ENCODE measurements around the gene ABHD12.
A peak's percentile ranks its signal among the peaks of the same experiment; 100 is the strongest.
"Not testable (repeated sequence)": the region's sequence is repeated elsewhere in the genome, so short reads cannot be mapped to it uniquely, and the experiment has no call there.

ABHD12 gene

GRCh38 chr20:25269833-25270170, 120.8 kb downstream of the ABHD12 start:
- Histone ChIP-seq H3K4me1 (ENCODE audit: control insufficient read depth in 1 of 2, insufficient read depth in 2 of 2, low read length in 2 of 2) (no peaks in the 10 kb centered on the region), H2AK5ac (ENCODE audit: low read length) (no peak overlapping the region), H3K18ac (ENCODE audit: low read length) (no peak overlapping the region), H3K4me2 (ENCODE audit: low read length) (no peak overlapping the region), H3K79me2 (ENCODE audit: control insufficient read depth, insufficient read depth, low read length, poor library complexity) (no peaks in the 10 kb centered on the region), H3K4me3 (ENCODE audit: low read depth, low read length) (no peak overlapping the region), H3K23ac (ENCODE audit: low read length) (no peak overlapping the region), H2BK5ac (ENCODE audit: low read depth, low read length, poor library complexity) (no peak overlapping the region), H3K14ac (ENCODE audit: low read length) (no peak overlapping the region), H4K12ac (ENCODE audit: low read depth, low read length) (no peak overlapping the region), H3K27me3 (ENCODE audit: insufficient read depth, low read length) (no peaks in the 10 kb centered on the region), H3K27ac (ENCODE audit: low read depth, low read length) (no peak overlapping the region), H3K4ac (ENCODE audit: low read depth, low read length) (no peak overlapping the region), H3K9me3 (ENCODE audit: insufficient read depth, low read depth, low read length) (no peaks in the 10 kb centered on the region), H4K8ac (ENCODE audit: low read depth, low read length) (no peak overlapping the region), H3K36me3 (ENCODE audit: control insufficient read depth in 1 of 2, insufficient read depth in 2 of 2, low read length in 2 of 2) (peaks cover 44% of the 10 kb centered on the region in 2 experiments), H2BK120ac (ENCODE audit: insufficient read depth, low read length, poor library complexity) (no peak overlapping the region), H3K79me1 (ENCODE audit: low read length) (no peaks in the 10 kb centered on the region), H3K9ac (ENCODE audit: low read length) (no peak overlapping the region), H2BK12ac (ENCODE audit: low read length) (no peak overlapping the region), H4K91ac (ENCODE audit: low read depth, low read length) (no peak overlapping the region), H2AFZ (ENCODE audit: insufficient read depth, low read length, poor library complexity) (no peak overlapping the region)
- no peak for DNase-seq
- WGBS (ENCODE audit: extremely low coverage, insufficient coverage, insufficient read length), result no CpG with 5 or more reads among the region's 6 CpGs

GRCh38 chr20:25269057-25269832, 121.4 kb downstream of the ABHD12 start:
- Histone ChIP-seq H4K12ac (ENCODE audit: low read depth, low read length) (no peak overlapping the region), H3K27ac (ENCODE audit: low read depth, low read length) (no peak overlapping the region), H3K4me3 (ENCODE audit: low read depth, low read length) (no peak overlapping the region), H3K23ac (ENCODE audit: low read length) (no peak overlapping the region), H2BK120ac (ENCODE audit: insufficient read depth, low read length, poor library complexity) (no peak overlapping the region), H4K8ac (ENCODE audit: low read depth, low read length) (no peak overlapping the region), H3K79me2 (ENCODE audit: control insufficient read depth, insufficient read depth, low read length, poor library complexity) (no peaks in the 10 kb centered on the region), H2AFZ (ENCODE audit: insufficient read depth, low read length, poor library complexity) (no peak overlapping the region), H2BK5ac (ENCODE audit: low read depth, low read length, poor library complexity) (no peak overlapping the region), H3K4ac (ENCODE audit: low read depth, low read length) (no peak overlapping the region), H2BK12ac (ENCODE audit: low read length) (no peak overlapping the region), H3K9ac (ENCODE audit: low read length) (no peak overlapping the region), H3K18ac (ENCODE audit: low read length) (no peak overlapping the region), H3K27me3 (ENCODE audit: insufficient read depth, low read length) (no peaks in the 10 kb centered on the region), H3K14ac (ENCODE audit: low read length) (no peak overlapping the region), H4K91ac (ENCODE audit: low read depth, low read length) (no peak overlapping the region), H3K9me3 (ENCODE audit: insufficient read depth, low read depth, low read length) (no peaks in the 10 kb centered on the region), H3K4me1 (ENCODE audit: control insufficient read depth in 1 of 2, insufficient read depth in 2 of 2, low read length in 2 of 2) (no peaks in the 10 kb centered on the region), H3K36me3 (ENCODE audit: control insufficient read depth in 1 of 2, insufficient read depth in 2 of 2, low read length in 2 of 2) (peaks cover 38 to 39% of the 10 kb centered on the region in 2 experiments), H3K79me1 (ENCODE audit: low read length) (no peaks in the 10 kb centered on the region), H3K4me2 (ENCODE audit: low read length) (no peak overlapping the region), H2AK5ac (ENCODE audit: low read length) (no peak overlapping the region)
- no peak for DNase-seq
- no CpG with 5 or more reads among the region's 11 CpGs for WGBS (ENCODE audit: extremely low coverage, insufficient coverage, insufficient read length)

GRCh38 chr20:25260770-25261437, 129.7 kb downstream of the ABHD12 start:
- no CpG with 5 or more reads among the region's 16 CpGs for WGBS (ENCODE audit: extremely low coverage, insufficient coverage, insufficient read length)
- not testable (repeated sequence) for H3K4me2 ChIP-seq (ENCODE audit: low read length); DNase-seq; H3K14ac ChIP-seq (ENCODE audit: low read length); H3K79me1 ChIP-seq (ENCODE audit: low read length); H3K4me3 ChIP-seq (ENCODE audit: low read depth, low read length); H2AK5ac ChIP-seq (ENCODE audit: low read length); H3K27me3 ChIP-seq (ENCODE audit: insufficient read depth, low read length); H4K12ac ChIP-seq (ENCODE audit: low read depth, low read length); H2AFZ ChIP-seq (ENCODE audit: insufficient read depth, low read length, poor library complexity); H3K4me1 ChIP-seq (ENCODE audit: control insufficient read depth in 1 of 2, insufficient read depth in 2 of 2, low read length in 2 of 2); H3K9ac ChIP-seq (ENCODE audit: low read length); H3K9me3 ChIP-seq (ENCODE audit: insufficient read depth, low read depth, low read length); H4K8ac ChIP-seq (ENCODE audit: low read depth, low read length); H4K91ac ChIP-seq (ENCODE audit: low read depth, low read length); H3K4ac ChIP-seq (ENCODE audit: low read depth, low read length); H2BK120ac ChIP-seq (ENCODE audit: insufficient read depth, low read length, poor library complexity); H3K23ac ChIP-seq (ENCODE audit: low read length); H3K27ac ChIP-seq (ENCODE audit: low read depth, low read length); H2BK12ac ChIP-seq (ENCODE audit: low read length); H2BK5ac ChIP-seq (ENCODE audit: low read depth, low read length, poor library complexity); H3K79me2 ChIP-seq (ENCODE audit: control insufficient read depth, insufficient read depth, low read length, poor library complexity); H3K18ac ChIP-seq (ENCODE audit: low read length)
- H3K36me3 ChIP-seq (ENCODE audit: control insufficient read depth in 1 of 2, insufficient read depth in 2 of 2, low read length in 2 of 2), result peaks cover 14 to 15% of the 10 kb centered on the region in 2 experiments

- H3K14ac ChIP-seq (ENCODE audit: low read length), result no peak overlapping the region
- H3K23ac ChIP-seq (ENCODE audit: low read length), result no peak overlapping the region
- no peak overlapping the region for H2BK120ac ChIP-seq (ENCODE audit: insufficient read depth, low read length, poor library complexity)
- WGBS (ENCODE audit: extremely low coverage, insufficient coverage, insufficient read length), result no CpG with 5 or more reads among the region's 9 CpGs
- peaks cover 0 to 5% of the 10 kb centered on the region in 2 experiments for H3K4me1 ChIP-seq (ENCODE audit: control insufficient read depth in 1 of 2, insufficient read depth in 2 of 2, low read length in 2 of 2)
- H2AFZ ChIP-seq (ENCODE audit: insufficient read depth, low read length, poor library complexity), result no peak overlapping the region
- no peaks in the 10 kb centered on the region for H3K27me3 ChIP-seq (ENCODE audit: insufficient read depth, low read length)
- no peak overlapping the region for H4K8ac ChIP-seq (ENCODE audit: low read depth, low read length)
- no peak overlapping the region for H3K4me3 ChIP-seq (ENCODE audit: low read depth, low read length)
- H4K12ac ChIP-seq (ENCODE audit: low read depth, low read length), result no peak overlapping the region
- H3K4ac ChIP-seq (ENCODE audit: low read depth, low read length), result no peak overlapping the region
- H3K79me1 ChIP-seq (ENCODE audit: low read length), result no peaks in the 10 kb centered on the region
- peaks cover 19 to 20% of the 10 kb centered on the region in 2 experiments for H3K36me3 ChIP-seq (ENCODE audit: control insufficient read depth in 1 of 2, insufficient read depth in 2 of 2, low read length in 2 of 2)
- H2BK12ac ChIP-seq (ENCODE audit: low read length), result no peak overlapping the region
- no peak overlapping the region for H4K91ac ChIP-seq (ENCODE audit: low read depth, low read length)
- no peak overlapping the region for H2BK5ac ChIP-seq (ENCODE audit: low read depth, low read length, poor library complexity)
- no peak overlapping the region for H3K18ac ChIP-seq (ENCODE audit: low read length)
- H3K9me3 ChIP-seq (ENCODE audit: insufficient read depth, low read depth, low read length), result no peaks in the 10 kb centered on the region
- no peak overlapping the region for H3K4me2 ChIP-seq (ENCODE audit: low read length)
- DNase-seq, result no peak
- no peak overlapping the region for H3K27ac ChIP-seq (ENCODE audit: low read depth, low read length)
- no peaks in the 10 kb centered on the region for H3K79me2 ChIP-seq (ENCODE audit: control insufficient read depth, insufficient read depth, low read length, poor library complexity)
- no peak overlapping the region for H2AK5ac ChIP-seq (ENCODE audit: low read length)
- H3K9ac ChIP-seq (ENCODE audit: low read length), result peak overlapping the region; percentile 2
Observed at GRCh38 chr20:25259788-25260254, 130.8 kb downstream of the ABHD12 start.
